ENCODE data around the gene EFHD1.

The EFHD1 gene, protein sequence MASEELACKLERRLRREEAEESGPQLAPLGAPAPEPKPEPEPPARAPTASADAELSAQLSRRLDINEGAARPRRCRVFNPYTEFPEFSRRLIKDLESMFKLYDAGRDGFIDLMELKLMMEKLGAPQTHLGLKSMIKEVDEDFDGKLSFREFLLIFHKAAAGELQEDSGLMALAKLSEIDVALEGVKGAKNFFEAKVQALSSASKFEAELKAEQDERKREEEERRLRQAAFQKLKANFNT

DNA sequence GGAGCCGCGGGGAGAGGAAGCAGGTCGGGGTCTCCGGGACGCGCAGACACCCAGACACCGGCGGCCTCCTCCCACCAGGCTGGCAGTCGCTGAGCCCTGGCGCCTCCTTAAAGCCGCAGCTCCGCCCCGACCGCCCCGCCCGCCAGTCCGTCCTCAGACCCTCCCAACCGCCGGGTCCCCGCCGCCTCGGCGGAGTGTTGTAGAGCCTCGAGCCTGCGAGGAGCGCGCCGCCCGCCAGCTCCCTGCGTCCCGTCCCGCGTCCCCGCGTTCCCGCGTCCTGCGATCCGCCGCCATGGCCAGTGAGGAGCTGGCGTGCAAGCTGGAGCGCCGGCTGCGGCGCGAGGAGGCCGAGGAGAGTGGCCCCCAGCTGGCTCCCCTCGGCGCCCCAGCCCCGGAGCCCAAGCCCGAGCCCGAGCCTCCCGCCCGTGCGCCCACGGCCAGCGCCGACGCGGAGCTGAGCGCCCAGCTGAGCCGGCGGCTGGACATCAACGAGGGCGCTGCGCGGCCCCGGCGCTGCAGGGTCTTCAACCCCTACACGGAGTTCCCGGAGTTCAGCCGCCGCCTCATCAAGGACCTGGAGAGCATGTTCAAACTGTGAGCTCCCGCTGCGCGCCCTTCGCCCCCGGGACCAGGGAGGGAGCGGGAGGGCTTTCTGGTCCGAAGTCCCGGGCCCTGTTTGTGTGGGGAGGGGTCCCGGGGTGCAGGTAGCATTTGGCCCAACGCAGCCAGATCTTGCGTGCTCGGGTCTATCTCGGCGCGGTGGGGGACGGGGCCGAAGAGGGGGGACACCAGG lies at the start of gene EFHD1:
EFHD1 (plus strand) TSS at position 192 of the 793 bp plus-strand sequence; CDS start at position 293, 101 bp downstream.
- peak; percentile 19 for DNase-seq (ENCODE audit: low read depth)

DNA sequence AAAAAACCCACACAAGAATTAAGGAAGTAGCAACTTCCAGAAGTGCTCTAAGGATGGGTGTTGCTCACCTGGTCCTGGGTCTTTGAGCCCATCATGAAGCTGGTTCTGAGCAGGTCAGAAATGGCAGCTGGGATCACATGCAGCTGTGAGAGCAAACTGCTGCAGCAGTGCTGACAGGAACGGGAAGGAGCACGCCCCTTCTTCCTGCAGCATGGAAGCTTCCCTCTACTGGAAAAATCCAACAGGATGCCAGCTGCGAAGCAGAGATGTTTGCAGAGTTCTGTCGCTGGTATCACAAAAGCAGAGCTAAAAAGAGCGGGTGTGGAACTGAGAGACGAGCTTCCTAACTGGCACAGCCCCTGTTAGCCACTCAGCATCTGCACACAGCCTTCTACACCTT lies 49.2 kb upstream of the EFHD1 start:
- no peak for DNase-seq (ENCODE audit: low read depth)

DNA sequence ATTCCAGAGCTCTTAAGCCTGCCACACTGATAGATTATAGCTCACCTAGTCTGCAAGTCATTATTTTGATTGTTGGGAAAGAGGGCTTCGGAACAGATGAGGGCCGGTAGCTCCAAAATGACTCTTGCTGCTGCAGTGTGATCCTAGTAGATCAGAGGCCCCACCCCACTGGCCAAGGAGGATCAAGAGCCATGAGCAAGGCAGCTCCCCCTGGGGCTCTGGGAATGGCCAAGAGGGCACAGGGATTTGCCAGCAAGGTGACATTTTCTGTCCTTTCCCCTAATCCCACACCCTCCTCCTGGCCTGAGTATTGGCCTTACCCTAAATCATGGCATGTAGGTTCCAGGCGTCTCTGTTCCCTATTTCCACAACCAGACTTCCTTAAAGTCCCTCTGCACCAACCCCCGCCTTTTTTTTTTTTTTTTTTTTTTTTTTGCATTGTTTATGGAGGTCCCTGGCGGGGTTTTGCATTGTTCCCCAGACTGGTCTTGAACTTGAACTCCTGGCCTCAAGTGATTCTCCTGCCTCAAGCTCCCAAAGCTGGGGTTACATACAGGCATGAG lies 46.4 kb upstream of the EFHD1 start:
- no peak for DNase-seq (ENCODE audit: low read depth)

DNA sequence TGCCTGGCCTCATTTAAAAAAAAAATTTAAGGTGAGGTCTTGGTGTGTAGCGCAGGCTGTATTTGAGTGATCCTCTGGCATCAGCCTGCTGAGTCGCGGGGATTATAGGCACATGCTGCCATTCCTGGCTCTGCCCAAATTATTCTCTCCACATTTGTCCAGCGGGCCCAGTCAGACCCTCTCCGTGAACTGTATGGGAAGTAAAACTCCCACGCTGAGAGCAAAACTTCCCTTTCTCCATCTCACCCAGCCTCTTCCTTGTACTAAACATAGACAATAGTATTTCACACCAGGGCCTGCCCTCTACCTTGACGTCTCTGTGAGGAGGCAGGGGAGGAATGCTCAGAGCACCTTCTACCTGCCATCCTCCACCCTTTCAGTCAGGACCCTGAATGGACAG lies 45.9 kb upstream of the EFHD1 start:
- no peak for DNase-seq (ENCODE audit: low read depth)

DNA sequence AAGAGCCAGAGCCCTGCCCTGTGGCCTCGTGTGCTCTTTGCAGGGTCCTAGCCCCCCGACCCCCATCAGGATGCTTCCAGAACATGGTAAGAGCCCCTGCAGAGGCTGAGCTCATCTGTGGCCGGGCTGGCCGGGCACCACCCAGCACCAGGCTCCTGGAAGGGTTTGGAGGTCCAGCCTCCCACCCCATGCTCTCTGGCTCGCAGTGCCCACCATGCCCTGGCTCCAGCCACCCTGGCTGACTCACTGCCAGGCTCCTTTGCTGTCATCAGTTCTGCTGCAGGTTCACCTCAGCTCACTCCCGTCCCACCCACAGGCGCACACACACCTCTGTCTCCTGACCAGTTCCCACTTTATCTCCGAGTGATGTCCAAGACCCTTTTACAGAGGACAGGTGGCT lies 45.4 kb upstream of the EFHD1 start:
- DNase-seq (ENCODE audit: low read depth), result no peak

DNA sequence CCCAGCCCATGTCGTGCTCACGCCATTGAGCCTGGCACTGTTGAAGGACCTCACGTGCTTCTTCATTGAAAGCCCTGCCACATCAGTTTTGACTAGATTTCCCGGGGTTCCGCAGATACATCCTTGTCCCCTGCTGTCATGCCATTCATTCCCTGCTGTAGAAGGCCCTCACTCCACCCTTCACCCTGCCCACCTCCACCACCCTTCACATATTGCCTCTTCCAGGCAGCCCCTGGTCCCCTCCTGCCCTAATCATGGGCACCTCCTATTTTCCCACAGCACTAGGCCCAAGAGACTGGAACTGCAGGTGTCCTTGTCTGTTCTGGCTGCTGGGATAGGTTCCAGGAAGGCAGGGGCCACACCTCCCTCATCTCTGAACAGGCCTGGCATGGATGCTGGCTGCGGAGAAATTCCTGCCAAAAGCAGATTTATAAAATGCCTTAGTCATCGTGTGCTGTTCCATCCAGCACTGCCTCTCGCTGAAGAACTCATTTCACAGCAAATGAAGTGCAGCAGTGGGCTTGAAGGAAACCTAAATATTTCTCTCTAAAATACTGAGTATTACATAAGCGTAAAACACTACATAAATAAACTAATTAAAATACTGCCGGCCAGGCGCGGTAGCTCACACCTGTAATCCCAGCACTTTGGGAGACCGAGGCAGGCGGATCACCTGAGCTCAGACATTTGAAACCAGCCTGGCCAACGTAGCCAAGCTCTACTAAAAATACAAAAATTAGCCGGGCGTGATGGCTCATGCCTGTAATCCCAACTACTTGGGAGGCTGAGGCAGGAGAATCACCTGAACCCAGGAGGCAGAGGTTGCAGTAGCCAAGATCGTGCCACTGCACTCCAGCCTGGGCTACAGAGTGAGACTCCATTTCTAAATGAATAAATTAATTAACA lies 44.5 kb upstream of the EFHD1 start:
- DNase-seq (ENCODE audit: low read depth), result no peak

DNA sequence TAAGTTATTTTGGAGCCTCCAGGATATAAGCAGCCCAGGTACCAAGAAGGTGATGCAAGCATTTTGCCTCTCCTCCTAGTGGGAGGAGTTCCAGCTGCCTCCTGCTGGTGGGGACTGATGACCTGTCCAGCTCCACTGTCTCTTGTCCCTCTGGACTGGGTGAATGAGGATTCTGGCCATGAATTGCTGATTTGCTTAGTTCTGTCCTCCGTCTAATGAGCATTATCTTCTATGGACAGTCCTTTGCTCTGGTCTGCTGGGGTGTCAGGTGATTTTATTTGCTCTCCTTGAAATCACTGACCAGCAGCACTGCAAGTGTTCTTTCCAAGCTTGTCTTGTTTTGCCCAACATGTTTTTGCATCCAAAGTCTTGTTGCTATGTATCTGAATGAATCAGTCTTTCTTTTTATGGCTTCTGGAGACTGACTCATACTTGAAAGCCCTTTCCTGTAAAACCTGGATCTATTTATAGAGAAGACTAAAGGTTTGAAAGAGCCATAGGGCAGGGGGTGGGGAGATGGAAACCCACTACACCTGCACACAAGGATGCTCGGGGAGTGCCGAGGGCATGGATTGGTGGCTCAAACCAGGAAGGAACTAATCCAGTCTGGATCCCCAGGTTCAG lies 40.5 kb upstream of the EFHD1 start:
- no peak for DNase-seq (ENCODE audit: low read depth)

DNA sequence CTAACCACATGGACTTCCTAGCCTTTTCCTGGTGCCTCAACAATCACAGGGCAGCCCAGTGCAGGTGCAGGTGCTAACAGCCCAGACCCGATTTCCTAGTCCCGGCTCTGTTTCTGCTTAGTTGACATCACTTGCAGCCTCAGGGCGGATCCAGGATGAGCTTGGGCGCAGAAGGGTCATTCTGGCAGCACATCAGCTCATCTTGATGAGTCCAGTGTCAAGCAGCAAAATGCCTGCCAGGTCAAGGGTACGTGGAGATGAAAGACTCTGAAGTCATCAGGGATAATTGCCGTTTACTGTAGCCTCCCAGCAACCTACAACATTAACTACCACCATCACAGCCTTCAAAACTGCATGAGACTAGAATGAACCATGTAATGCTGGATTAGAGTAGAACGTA lies 39.4 kb upstream of the EFHD1 start:
- no peak for DNase-seq (ENCODE audit: low read depth)

DNA sequence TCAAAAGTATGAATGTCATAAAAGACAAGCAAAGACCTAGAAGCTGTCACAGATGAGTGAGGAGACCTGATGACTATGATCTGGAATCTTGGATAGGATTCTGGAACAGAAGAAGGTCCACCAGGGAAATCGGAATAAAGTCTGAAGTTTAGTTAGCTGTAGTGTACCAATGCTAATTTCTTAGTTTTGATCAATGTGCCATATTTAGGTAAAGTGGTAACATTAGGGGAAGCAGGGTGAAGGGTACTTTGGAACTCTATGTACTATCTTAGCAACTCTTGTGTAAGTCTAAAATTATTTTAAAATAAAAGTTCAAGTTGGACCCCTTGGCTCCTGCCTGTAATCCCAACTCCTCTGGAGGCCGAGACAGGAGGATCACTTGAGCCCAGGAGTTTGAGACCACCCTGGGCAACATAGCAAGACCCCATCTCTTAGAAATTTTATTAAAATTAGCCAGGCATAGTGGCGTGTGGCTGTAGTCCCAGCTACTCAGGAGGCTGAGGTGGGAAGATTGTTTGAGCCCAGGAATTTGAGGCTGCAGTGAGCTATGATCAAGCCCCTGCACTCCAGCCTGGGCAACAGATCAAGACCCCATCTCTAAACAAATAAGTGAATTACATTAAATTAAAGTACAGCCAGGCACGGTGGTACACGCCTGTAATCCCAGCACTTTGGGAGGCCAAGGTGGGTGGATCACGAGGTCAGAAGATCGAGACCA lies 35.9 kb upstream of the EFHD1 start:
- DNase-seq (ENCODE audit: low read depth), result no peak

DNA sequence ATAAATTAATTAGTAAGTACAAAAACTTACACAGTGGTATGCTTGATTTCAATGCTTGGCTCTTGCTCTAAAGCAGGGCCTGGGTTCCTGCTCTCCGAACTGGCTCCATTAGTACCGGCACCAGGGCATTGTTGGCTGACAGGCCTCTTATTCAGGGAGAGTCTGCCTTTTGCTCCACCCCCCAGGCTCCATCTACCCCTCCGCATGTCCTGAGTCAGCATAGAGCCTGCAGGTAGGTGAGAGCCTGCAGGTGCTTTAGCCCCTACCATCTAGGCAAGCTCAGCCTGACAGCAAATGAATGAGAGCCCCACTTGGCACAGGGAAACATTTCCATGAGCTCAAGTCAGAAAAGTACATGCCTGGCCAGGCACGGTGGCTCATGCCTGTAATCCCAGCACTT lies 35.1 kb upstream of the EFHD1 start:
- DNase-seq (ENCODE audit: low read depth), result no peak

DNA sequence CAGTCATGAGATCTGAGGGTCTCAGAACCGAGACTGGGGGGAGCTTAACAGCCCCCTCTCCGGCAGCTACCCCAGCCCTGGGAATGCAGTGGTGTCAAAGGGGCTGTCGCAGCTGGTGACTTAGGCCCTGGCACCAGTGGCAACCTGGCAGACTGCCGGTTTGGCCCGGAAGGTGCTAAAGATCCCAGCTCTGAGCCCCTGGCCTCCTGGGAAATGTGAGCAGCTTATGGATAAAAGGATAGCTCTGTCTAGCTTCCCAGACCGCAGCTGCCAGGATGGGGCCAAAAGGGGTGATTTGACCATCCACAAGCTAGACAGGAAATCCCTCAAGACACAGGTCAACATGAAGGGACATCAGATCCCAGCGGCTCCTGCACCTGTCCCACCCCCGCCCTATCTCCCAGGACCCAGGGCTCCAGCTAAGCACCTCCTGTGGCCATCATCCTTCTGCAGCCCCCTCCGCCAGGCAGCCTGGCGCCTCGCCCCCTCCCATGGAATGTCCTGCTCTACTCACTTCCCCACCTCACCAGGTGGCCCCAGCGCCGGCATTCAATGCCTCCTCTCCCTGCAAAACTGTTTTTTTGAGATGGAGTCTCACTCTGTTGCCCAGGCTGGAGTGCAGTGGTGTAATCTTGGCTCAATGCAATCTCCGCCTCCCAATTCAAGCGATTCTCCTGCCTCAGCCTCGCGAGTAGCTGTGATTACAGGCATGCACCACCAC lies 33.2 kb upstream of the EFHD1 start:
- DNase-seq (ENCODE audit: low read depth), result no peak

DNA sequence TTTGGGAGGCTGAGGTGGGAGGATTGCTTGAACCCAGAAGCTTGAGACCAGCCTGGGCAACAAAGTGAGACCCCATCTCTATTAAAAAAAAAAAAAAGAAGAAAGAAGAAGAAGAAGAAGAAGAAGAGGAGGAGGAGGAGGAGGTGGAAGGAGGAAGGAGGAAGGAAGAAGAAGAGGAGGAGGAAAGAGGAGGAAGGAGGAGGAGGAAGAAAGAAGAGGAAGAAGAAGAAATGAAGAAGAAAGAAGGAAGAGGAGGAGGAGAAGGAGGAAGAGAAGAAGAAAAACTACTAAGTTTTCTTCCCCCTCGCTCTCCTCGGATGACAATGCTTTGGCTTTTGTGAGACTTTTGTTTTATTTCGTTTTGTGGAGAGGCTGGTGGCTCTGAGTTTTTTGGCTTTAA lies 30.1 kb upstream of the EFHD1 start:
- DNase-seq (ENCODE audit: low read depth), result no peak

DNA sequence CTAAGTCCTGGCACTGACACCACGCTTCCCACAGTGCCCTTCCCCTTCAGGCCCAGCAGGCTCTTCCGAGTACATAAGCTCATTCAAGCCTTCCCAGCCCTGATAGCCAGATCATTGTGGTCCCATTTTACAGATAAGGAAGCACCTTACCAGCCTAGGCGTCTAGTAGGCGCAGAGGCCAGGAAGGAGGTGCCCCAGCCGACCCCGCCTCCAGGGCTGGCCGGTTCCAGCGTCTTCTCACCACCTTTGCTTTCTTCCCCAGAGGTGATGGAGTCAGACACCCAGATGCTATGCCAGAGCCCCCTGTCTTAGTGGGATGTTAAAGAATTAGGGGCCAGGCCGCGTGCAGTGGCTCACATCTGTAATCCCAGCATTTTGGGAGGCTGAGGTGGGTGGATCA lies 28.9 kb upstream of the EFHD1 start:
- no peak for DNase-seq (ENCODE audit: low read depth)

DNA sequence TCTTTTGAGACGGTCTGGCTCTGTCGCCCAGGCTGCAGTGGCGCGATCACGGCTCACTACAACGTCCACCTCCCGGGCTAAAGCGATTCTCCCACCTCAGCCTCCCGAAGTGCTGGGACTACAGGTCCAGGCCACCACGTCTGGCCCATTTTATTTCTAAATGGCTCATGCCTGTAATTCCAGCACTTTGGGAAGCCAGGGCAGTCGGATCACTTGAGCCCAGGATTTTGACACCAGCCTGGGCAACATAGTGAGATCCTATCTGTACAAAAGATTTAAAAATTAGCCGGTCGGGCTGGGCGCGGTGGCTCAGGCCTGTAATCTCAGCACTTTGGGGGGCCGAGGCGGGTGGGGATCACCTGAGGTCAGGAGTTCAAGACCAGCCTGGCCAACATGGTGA lies 26.4 kb upstream of the EFHD1 start:
- no peak for DNase-seq (ENCODE audit: low read depth)

DNA sequence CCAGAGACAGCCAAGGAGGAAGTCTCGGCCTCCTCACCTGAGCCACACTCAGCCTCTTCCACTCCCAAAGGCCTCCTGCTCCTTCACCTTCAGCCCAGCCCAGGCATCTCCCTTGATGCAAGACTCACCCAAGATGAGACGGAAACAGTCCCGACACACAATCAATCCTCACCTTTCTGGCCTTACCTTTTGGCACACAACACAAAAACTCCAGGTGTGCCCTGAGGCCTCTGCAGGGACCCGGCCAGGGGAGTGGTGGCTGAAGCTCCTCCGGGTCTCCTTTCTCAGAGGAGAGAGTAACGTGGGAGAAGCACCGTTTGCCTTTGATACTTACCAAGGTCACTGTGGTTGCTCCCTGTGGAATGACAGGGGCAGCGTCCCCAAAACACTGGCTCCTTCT lies 23.8 kb upstream of the EFHD1 start:
- DNase-seq (ENCODE audit: low read depth), result no peak

DNA sequence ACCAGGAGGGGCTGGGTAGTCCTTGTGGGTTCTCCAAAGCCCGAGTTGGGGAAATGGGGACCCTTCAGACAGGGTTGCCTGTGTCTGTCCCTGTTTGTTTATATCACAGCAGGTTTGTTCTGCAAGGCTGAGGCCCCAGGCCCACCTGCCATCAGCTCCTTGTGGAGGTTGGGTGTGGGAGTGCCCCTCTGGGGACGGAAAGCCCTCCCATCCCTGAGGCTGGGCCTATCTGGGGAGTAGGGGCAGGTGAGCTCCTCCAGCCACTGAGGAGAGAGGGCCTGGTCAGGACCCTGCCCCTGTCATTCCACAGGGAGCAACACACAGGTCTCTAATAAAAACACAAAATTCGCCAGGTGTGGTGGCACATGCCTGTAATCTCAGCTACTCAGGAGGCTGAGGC lies 23.3 kb upstream of the EFHD1 start:
- no peak for DNase-seq (ENCODE audit: low read depth)

DNA sequence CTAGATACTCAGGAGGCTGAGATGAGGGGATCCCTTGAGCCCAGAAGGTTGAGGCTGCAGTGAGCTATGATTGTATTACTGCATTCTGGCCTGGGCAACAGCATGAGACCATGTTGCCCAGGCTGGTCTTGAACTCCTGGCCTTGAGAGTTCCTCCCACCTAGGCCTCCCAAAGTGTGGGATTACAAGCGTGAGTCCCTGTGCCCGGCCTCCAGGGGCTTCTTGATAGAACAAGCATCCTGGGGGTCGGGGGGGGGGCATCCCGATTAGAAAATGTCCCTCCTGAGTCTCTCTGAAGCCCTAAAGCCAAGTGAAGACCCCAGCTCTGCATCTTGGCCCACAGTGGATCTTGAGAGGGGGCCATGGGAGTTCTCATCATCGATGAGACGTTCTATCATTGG lies 22.3 kb upstream of the EFHD1 start:
- DNase-seq (ENCODE audit: low read depth), result no peak

DNA sequence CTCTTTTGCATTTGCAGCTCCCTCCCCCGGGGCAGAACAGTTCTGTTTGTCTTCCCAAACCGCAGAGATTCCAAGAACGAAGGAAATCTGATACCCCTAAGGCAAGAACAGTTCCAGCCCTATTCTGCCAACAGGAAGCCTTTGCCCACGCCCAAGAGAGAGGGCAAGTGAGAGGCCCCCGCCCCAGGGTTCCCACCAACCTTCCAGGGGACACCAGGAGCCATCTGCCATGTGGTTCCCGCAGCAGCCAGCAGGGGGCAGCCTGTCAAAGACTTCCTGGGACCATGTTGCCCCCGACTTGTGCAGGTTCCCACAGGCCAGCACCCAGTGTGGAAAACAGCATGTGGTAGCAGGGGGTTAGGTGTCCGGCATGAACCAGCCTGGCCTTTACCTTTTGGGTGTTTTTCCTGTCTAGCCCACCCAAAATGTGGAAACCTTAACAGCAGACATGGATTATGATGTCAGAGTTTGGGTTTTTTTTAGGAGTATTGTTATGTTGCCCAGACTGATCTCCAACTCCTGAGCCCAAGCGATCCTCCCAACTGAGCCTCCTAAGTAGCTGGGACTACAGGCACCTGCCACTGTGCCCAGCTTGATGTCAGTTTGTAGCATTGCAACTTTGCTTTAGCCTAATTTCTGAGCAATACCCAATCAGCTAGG lies 21.7 kb upstream of the EFHD1 start:
- DNase-seq (ENCODE audit: low read depth), result peak; percentile 50

DNA sequence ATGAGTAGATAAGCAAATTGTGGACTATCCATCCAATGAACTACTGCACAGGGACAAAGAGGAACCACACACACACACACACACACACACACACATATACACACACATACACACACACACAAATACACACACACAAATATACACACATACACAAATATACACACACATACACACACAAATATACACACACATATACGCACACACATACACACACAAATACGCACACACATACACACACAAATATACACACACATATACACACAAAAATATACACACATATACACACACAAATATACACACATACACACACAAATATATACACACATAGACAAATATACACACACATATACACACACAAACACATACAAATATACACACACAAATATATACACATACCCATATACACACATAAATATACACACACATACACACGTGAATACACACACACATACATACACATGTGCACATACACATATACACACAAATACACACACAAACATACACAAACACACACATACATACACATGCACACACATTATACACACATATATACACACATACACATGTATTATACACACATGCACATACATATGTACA lies 19.8 kb upstream of the EFHD1 start:
- no peak for DNase-seq (ENCODE audit: low read depth)

DNA sequence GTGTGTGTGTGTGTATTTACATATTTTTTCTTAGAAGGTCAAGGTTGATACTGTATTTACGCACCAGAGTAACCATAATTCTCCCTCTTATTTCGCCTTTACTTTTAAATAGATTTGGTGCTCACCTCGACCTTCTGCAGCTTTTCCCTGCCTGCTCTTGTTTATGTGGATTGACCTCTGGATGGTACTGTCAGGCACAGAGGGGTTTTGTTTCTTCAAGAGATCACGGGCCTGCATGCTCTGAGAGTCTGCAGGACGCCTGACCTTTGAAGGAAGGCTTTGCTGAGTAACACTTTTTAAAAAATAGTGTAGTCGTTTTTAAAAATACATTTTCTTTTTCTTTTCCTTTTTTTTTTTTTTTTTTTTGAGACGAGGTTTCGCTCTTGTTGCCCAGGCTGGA lies 18.1 kb upstream of the EFHD1 start:
- no peak for DNase-seq (ENCODE audit: low read depth)
